ENCODE data around the gene MEST. TPM values are rescaled to one million over a fixed set of nuclear protein-coding genes. Genes with fewer than 3 reads are reported as not detected.

Gene MEST
- total and polyA plus RNA-seq, 2 of the 13 experiments (the other 11 are each of a cell fraction or from before 2014, with no cell fraction given): 49.5 to 54.6 TPM

DNA sequence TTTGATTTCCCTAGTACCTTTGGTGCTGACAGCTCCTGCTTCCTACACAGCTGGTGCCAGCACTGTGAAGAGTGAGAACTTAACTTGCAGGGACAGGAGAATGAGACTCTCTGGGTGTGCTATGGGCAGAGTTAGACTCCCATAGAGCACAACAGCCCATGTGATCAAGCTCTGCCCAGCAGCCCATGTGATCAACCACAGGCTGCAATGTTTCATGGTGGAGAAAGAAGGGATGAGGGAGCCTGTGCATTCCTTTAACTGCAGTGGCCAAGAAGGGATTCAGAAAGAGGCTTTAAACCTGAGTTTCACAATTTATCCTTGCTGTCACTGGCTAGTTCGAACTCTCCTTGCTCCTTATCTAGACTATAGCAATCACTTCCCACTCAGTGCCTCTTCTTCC lies 10.0 kb upstream of the MEST start:
- intact Hi-C loops (cut with micrococcal nuclease; ENCODE audit: unreplicated experiment): loop anchor here (10.0 kb wide), 1 partner anchor 207 kb away; no protein-coding TSS in a partner anchor
- Histone ChIP-seq H3K27ac (ENCODE audit: extremely low read length, insufficient read depth, low read length) (no peak overlapping the region), H3K4me3 (replicated peaks in 1 of 3; ENCODE audit: insufficient read depth in 1 of 3, low read depth in 2 of 3, low read length in 3 of 3) (no peak overlapping the region)

DNA sequence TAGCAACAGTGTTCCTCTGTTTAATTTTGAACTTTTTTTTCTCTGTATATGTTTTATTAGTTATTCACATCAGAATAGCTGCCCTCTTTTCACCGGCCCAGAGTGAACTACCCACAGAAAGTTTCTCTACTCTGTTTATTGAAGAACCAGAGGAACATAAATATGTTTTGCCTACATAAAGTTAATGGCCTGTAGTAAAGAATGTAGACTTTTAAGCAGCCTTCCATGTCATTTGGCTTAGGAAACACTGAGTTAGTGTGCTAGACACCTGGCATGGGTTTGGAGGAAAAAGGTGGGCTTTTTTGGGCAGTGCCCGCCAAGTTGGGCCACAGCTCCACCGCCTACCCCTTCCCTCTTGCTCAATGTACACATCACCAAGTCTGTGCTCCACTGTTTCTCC lies 8.9 kb upstream of the MEST start:
- ATAC-seq: no peak
- no peak overlapping the region for H3K4me3 ChIP-seq (replicated peaks in 1 of 3; ENCODE audit: insufficient read depth in 1 of 3, low read depth in 2 of 3, low read length in 3 of 3)
- CTCF ChIA-PET (ENCODE audit: low intra/inter-chr PET ratio, low total read pairs): no interaction called here
- no peak overlapping the region for H3K27ac ChIP-seq (ENCODE audit: extremely low read length, insufficient read depth, low read length)
- no peaks in the 10 kb centered on the region for H3K36me3 ChIP-seq (replicated peaks in 1 of 2; ENCODE audit: control insufficient read depth in 1 of 2, insufficient read depth in 2 of 2, low read length in 2 of 2)
- DNase-seq (ENCODE audit: low spot score): no peak
- H3K79me2 ChIP-seq (ENCODE audit: insufficient read depth, low read length): no peaks in the 10 kb centered on the region
- no TSS peak for BruUV-seq (replicated peaks)
- peaks cover 10% of the 10 kb centered on the region for H3K4me1 ChIP-seq (ENCODE audit: insufficient read depth, low read length)
- 96% methylated on average over 1 of the region's 3 CpGs for WGBS (ENCODE audit: low lambda C conversion rate)
- H3K27me3 ChIP-seq (ENCODE audit: control insufficient read depth in 1 of 2, insufficient read depth in 2 of 2, low read length in 2 of 2): no peaks in the 10 kb centered on the region; a peak in 1 of 5 replicates
- peaks cover under 1% of the 10 kb centered on the region; the same call in 1 of the 2 replicates for H3K9me3 ChIP-seq (ENCODE audit: low read length)
- no peaks in the 10 kb centered on the region for H4K20me1 ChIP-seq (ENCODE audit: insufficient read depth, low read length)
- H3K4me2 ChIP-seq (ENCODE audit: low read depth, low read length): no peak overlapping the region
- POLR2A ChIA-PET: no interaction called here
- FAIRE-seq: no peak
- intact Hi-C loops (cut with micrococcal nuclease; ENCODE audit: unreplicated experiment): loop anchor here (10.0 kb wide), 1 partner anchor 208 kb away; no protein-coding TSS in a partner anchor
- H3K9ac ChIP-seq (ENCODE audit: insufficient read depth, low read depth, low read length): no peak overlapping the region
- no peak overlapping the region for H2AFZ ChIP-seq (ENCODE audit: low read length)
- in situ Hi-C loops (cut with HindIII; ENCODE audit: extremely low pct_ligation_motif_present, low pct_unique_long_range_greater_than_20kb): no loop called here
- TF ChIP-seq ZNF326 (CRISPR knock-in tag; IDR thresholded peaks at IDR 0.05; ENCODE audit: borderline replicate concordance) (no peak), FOXM1 (CRISPR knock-in tag; IDR thresholded peaks at IDR 0.05) (no peak), ZNF232 (CRISPR knock-in tag; IDR thresholded peaks at IDR 0.05; ENCODE audit: borderline replicate concordance) (no peak), ZNF629 (CRISPR knock-in tag; conservative IDR thresholded peaks at IDR 0.05) (no peak), SOX6 (IDR thresholded peaks at IDR 0.05) (no peak), SOX6 (CRISPR knock-in tag; IDR thresholded peaks at IDR 0.05) (no peak), ZNF790 (CRISPR knock-in tag; IDR thresholded peaks at IDR 0.05; ENCODE audit: borderline replicate concordance) (no peak), JUND (CRISPR knock-in tag; IDR thresholded peaks at IDR 0.05) (no peak)
- TF ChIP-seq, protein P1, sequence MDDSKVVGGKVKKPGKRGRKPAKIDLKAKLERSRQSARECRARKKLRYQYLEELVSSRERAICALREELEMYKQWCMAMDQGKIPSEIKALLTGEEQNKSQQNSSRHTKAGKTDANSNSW (CRISPR knock-in tag; IDR thresholded peaks at IDR 0.05; ENCODE audit: borderline replicate concordance): no peak
- TF ChIP-seq, protein P2, sequence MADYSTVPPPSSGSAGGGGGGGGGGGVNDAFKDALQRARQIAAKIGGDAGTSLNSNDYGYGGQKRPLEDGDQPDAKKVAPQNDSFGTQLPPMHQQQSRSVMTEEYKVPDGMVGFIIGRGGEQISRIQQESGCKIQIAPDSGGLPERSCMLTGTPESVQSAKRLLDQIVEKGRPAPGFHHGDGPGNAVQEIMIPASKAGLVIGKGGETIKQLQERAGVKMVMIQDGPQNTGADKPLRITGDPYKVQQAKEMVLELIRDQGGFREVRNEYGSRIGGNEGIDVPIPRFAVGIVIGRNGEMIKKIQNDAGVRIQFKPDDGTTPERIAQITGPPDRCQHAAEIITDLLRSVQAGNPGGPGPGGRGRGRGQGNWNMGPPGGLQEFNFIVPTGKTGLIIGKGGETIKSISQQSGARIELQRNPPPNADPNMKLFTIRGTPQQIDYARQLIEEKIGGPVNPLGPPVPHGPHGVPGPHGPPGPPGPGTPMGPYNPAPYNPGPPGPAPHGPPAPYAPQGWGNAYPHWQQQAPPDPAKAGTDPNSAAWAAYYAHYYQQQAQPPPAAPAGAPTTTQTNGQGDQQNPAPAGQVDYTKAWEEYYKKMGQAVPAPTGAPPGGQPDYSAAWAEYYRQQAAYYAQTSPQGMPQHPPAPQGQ (CRISPR knock-in tag; IDR thresholded peaks at IDR 0.05; ENCODE audit: borderline replicate concordance): no peak
- TF ChIP-seq, protein P3, sequence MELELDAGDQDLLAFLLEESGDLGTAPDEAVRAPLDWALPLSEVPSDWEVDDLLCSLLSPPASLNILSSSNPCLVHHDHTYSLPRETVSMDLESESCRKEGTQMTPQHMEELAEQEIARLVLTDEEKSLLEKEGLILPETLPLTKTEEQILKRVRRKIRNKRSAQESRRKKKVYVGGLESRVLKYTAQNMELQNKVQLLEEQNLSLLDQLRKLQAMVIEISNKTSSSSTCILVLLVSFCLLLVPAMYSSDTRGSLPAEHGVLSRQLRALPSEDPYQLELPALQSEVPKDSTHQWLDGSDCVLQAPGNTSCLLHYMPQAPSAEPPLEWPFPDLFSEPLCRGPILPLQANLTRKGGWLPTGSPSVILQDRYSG (CRISPR knock-in tag; IDR thresholded peaks at IDR 0.05): no peak

More for the DNA sequence above, 10.0 kb upstream of the MEST start:
- Histone ChIP-seq H3K9ac (ENCODE audit: insufficient read depth, low read depth, low read length) (no peak overlapping the region), H2AFZ (ENCODE audit: low read length) (no peak overlapping the region), H3K4me2 (ENCODE audit: low read depth, low read length) (no peak overlapping the region), H3K79me2 (ENCODE audit: insufficient read depth, low read length) (no peaks in the 10 kb centered on the region), H3K27me3 (ENCODE audit: control insufficient read depth in 1 of 2, insufficient read depth in 2 of 2, low read length in 2 of 2) (no peaks in the 10 kb centered on the region; a peak in 1 of 5 replicates), H3K9me3 (ENCODE audit: low read length) (peaks cover 4% of the 10 kb centered on the region; the same call in 1 of the 2 replicates), H4K20me1 (ENCODE audit: insufficient read depth, low read length) (no peaks in the 10 kb centered on the region), H3K4me1 (ENCODE audit: insufficient read depth, low read length) (peaks cover 10% of the 10 kb centered on the region), H3K36me3 (replicated peaks in 1 of 2; ENCODE audit: control insufficient read depth in 1 of 2, insufficient read depth in 2 of 2, low read length in 2 of 2) (no peaks in the 10 kb centered on the region)
- TF ChIP-seq, protein P4, sequence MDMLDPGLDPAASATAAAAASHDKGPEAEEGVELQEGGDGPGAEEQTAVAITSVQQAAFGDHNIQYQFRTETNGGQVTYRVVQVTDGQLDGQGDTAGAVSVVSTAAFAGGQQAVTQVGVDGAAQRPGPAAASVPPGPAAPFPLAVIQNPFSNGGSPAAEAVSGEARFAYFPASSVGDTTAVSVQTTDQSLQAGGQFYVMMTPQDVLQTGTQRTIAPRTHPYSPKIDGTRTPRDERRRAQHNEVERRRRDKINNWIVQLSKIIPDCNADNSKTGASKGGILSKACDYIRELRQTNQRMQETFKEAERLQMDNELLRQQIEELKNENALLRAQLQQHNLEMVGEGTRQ (IDR thresholded peaks at IDR 0.05; ENCODE audit: low read depth, low read length): peak; percentile 19; the same call in 1 of the 2 replicates
- TF ChIP-seq, protein P4 (CRISPR knock-in tag; IDR thresholded peaks at IDR 0.05; ENCODE audit: borderline replicate concordance): no peak
- no peak for TF ChIP-seq KLF9 (CRISPR knock-in tag; IDR thresholded peaks at IDR 0.05; ENCODE audit: low read depth)
- POLR2A ChIA-PET: no interaction called here
- FAIRE-seq (no peak), DNase-seq (ENCODE audit: low spot score) (no peak), ATAC-seq (no peak)
- no TSS peak for BruUV-seq (replicated peaks)
- CTCF ChIA-PET (ENCODE audit: low intra/inter-chr PET ratio, low total read pairs): no interaction called here
- in situ Hi-C loops (cut with HindIII; ENCODE audit: extremely low pct_ligation_motif_present, low pct_unique_long_range_greater_than_20kb): no loop called here
- 0% methylated on average over 1 of the region's 1 CpG for WGBS (ENCODE audit: low lambda C conversion rate)
